ENCODE measurements around the gene GNA12. TPM values are rescaled to one million over a fixed set of nuclear protein-coding genes. Genes with fewer than 3 reads are reported as not detected.

GNA12 gene
- polyA plus RNA-seq, 1 donor (not counting 4 experiments of a cell fraction or from before 2014, with no cell fraction given): 35.5 TPM

DNA sequence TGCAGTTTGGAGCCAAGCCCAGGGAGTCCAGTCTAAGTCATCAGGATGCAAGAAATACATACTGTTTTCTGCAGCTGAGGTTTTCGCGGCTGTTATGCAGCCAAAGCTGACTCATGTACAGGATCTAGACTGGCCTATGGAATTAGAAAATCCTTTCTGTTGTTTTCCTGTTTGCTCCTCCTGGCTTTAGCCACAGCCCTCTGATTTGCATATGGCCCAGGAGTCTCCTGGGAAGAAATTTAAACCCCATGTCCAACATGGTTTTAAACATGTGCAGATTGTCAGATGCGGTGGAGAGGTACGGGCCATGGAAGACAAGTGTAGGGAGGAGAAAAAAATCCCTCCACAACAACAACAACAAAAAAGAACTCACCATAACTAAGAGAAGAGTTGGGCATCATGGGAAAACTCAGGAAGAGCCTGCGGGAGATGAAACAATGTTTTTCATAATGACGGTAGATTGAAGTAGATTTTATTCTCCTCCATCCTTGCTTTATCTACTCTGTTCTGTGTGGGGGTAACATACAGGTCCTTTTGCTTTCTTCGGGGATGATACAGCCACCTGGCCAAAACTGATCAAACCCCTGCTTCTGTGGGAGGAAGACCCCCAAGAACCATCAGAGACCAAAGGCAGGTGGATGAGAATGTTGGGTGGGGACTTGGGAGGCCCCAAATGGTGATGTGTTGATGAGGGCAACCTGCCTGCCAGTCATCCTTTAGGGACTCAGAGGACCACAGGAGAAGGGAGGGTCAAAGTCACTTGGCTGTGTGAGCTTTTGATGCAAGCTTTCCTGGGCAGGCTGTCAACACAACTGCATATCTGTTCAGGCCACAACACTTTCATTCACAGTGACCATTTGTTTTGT lies 29.8 kb upstream of the GNA12 start:
- H3K4me1 ChIP-seq (ENCODE audit: control insufficient read depth, extremely low read depth, insufficient read depth, low read length): peaks cover 31% of the 10 kb centered on the region
- H3K4me3 ChIP-seq (ENCODE audit: control insufficient read depth in 2 of 3, extremely low read depth in 1 of 3, insufficient read depth in 2 of 3, low read depth in 1 of 3, low read length in 3 of 3): no peak overlapping the region
- H2AFZ ChIP-seq (ENCODE audit: control insufficient read depth, low read length): no peak overlapping the region
- no peaks in the 10 kb centered on the region for H3K9me3 ChIP-seq (ENCODE audit: control insufficient read depth, low read depth, low read length)
- TF ChIP-seq, protein P1, sequence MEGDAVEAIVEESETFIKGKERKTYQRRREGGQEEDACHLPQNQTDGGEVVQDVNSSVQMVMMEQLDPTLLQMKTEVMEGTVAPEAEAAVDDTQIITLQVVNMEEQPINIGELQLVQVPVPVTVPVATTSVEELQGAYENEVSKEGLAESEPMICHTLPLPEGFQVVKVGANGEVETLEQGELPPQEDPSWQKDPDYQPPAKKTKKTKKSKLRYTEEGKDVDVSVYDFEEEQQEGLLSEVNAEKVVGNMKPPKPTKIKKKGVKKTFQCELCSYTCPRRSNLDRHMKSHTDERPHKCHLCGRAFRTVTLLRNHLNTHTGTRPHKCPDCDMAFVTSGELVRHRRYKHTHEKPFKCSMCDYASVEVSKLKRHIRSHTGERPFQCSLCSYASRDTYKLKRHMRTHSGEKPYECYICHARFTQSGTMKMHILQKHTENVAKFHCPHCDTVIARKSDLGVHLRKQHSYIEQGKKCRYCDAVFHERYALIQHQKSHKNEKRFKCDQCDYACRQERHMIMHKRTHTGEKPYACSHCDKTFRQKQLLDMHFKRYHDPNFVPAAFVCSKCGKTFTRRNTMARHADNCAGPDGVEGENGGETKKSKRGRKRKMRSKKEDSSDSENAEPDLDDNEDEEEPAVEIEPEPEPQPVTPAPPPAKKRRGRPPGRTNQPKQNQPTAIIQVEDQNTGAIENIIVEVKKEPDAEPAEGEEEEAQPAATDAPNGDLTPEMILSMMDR (optimal IDR thresholded peaks at IDR 0.05 in 1 of 3, IDR thresholded peaks at IDR 0.05 in 1 of 3, conservative IDR thresholded peaks at IDR 0.05 in 1 of 3; ENCODE audit: extremely low read depth in 1 of 3, insufficient read depth in 2 of 3, low read length in 3 of 3): no peak
- no peak for TF ChIP-seq EZH2 (IDR thresholded peaks at IDR 0.05; ENCODE audit: low read length)
- no peaks in the 10 kb centered on the region for H3K36me3 ChIP-seq (ENCODE audit: control insufficient read depth in 2 of 2, extremely low read depth in 1 of 2, insufficient read depth in 2 of 2, low read length in 2 of 2)
- H3K9ac ChIP-seq (ENCODE audit: control insufficient read depth, extremely low read depth, insufficient read depth, low read length): peak overlapping the region; percentile 83
- no peaks in the 10 kb centered on the region for H3K9me1 ChIP-seq (ENCODE audit: control insufficient read depth, extremely low read depth, insufficient read depth, low read length)
- H3K4me2 ChIP-seq (ENCODE audit: control insufficient read depth, extremely low read depth, insufficient read depth, low read depth, low read length): peak overlapping the region; percentile 27
- FAIRE-seq (peak; percentile 96), DNase-seq (ENCODE audit: low read depth, low spot score) (peak; percentile 95)
- dilution Hi-C loops (cut with MboI; ENCODE audit: extremely low pct_ligation_motif_present, low sequenced_read_pairs): no loop called here
- no peaks in the 10 kb centered on the region for H3K27me3 ChIP-seq (ENCODE audit: control insufficient read depth, extremely low read depth, insufficient read depth, low read length)
- H4K20me1 ChIP-seq (ENCODE audit: control insufficient read depth, extremely low read depth, insufficient read depth, low read length): no peaks in the 10 kb centered on the region
- H3K27ac ChIP-seq (ENCODE audit: control insufficient read depth, insufficient read depth, low read length): peak overlapping the region; percentile 99
- H3K79me2 ChIP-seq (ENCODE audit: control insufficient read depth, insufficient read depth, low read length): no peaks in the 10 kb centered on the region

DNA sequence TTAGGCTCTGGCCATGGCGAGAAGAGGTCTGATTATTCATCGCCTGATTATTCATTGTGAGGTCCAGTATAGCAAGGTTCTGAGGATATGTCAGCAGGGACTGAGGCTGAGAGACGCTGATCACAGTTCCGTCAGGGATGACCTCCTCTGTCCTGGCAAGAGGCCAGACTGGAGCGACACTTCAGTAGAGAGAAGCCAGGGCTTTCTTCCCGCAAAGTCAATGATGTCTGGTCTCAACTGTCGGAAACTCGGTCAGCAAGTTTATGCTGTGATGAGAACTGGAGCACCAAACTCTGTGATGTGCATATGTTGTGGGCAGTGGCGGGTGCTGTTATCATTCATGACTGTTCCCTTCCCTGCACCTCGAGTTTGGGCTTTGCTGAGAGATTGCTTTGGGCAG lies 29.0 kb upstream of the GNA12 start:
- Histone ChIP-seq H3K27me3 (ENCODE audit: control insufficient read depth, extremely low read depth, insufficient read depth, low read length) (no peaks in the 10 kb centered on the region), H3K9ac (ENCODE audit: control insufficient read depth, extremely low read depth, insufficient read depth, low read length) (peak overlapping the region; percentile 83), H3K9me3 (ENCODE audit: control insufficient read depth, low read depth, low read length) (no peaks in the 10 kb centered on the region), H3K27ac (ENCODE audit: control insufficient read depth, insufficient read depth, low read length) (peak overlapping the region; percentile 99), H3K4me1 (ENCODE audit: control insufficient read depth, extremely low read depth, insufficient read depth, low read length) (peaks cover 31% of the 10 kb centered on the region), H3K79me2 (ENCODE audit: control insufficient read depth, insufficient read depth, low read length) (no peaks in the 10 kb centered on the region), H3K9me1 (ENCODE audit: control insufficient read depth, extremely low read depth, insufficient read depth, low read length) (no peaks in the 10 kb centered on the region), H3K36me3 (ENCODE audit: control insufficient read depth in 2 of 2, extremely low read depth in 1 of 2, insufficient read depth in 2 of 2, low read length in 2 of 2) (no peaks in the 10 kb centered on the region), H2AFZ (ENCODE audit: control insufficient read depth, low read length) (no peak overlapping the region), H4K20me1 (ENCODE audit: control insufficient read depth, extremely low read depth, insufficient read depth, low read length) (no peaks in the 10 kb centered on the region), H3K4me2 (ENCODE audit: control insufficient read depth, extremely low read depth, insufficient read depth, low read depth, low read length) (peak overlapping the region; percentile 27), H3K4me3 (ENCODE audit: control insufficient read depth in 2 of 3, extremely low read depth in 1 of 3, insufficient read depth in 2 of 3, low read depth in 1 of 3, low read length in 3 of 3) (no peak overlapping the region)
- FAIRE-seq: no peak
- TF ChIP-seq, protein P1 (optimal IDR thresholded peaks at IDR 0.05 in 1 of 3, IDR thresholded peaks at IDR 0.05 in 1 of 3, conservative IDR thresholded peaks at IDR 0.05 in 1 of 3; ENCODE audit: extremely low read depth in 1 of 3, insufficient read depth in 2 of 3, low read length in 3 of 3): no peak
- no peak for TF ChIP-seq EZH2 (IDR thresholded peaks at IDR 0.05; ENCODE audit: low read length)
- dilution Hi-C loops (cut with MboI; ENCODE audit: extremely low pct_ligation_motif_present, low sequenced_read_pairs): no loop called here
- no peak for DNase-seq (ENCODE audit: low read depth, low spot score)

Data from keratinocyte (primary cell).